ENCODE results near the gene IL1RAP.

IL1RAP gene

GRCh38 chr3:190558316-190558715 lies 44.4 kb downstream of the IL1RAP start:
- no peak for TF ChIP-seq FOXM1 (IDR thresholded peaks at IDR 0.05; ENCODE audit: borderline replicate concordance, low read depth)
- TF ChIP-seq MAX (IDR thresholded peaks at IDR 0.05), result no peak
- no peak for TF ChIP-seq TCF12 (IDR thresholded peaks at IDR 0.05; ENCODE audit: low read depth)
- TF ChIP-seq CEBPB (IDR thresholded peaks at IDR 0.05), result no peak
- no peak for TF ChIP-seq EGR1 (IDR thresholded peaks at IDR 0.05)
- no peak for TF ChIP-seq USF1 (IDR thresholded peaks at IDR 0.05)
- no peak for TF ChIP-seq NFIC (IDR thresholded peaks at IDR 0.05)

GRCh38 chr3:190558796-190559195 lies 44.9 kb downstream of the IL1RAP start:
- TF ChIP-seq NFIC (IDR thresholded peaks at IDR 0.05) (no peak), MAX (IDR thresholded peaks at IDR 0.05) (no peak), CREB1 (IDR thresholded peaks at IDR 0.05; ENCODE audit: low read depth) (no peak), FOXM1 (IDR thresholded peaks at IDR 0.05; ENCODE audit: borderline replicate concordance, low read depth) (no peak), USF1 (IDR thresholded peaks at IDR 0.05) (no peak), EP300 (IDR thresholded peaks at IDR 0.05; ENCODE audit: borderline replicate concordance) (no peak), ZBTB7A (IDR thresholded peaks at IDR 0.05; ENCODE audit: low read depth) (no peak), CEBPB (IDR thresholded peaks at IDR 0.05) (no peak)

- TF ChIP-seq FOXM1 (IDR thresholded peaks at IDR 0.05; ENCODE audit: borderline replicate concordance, low read depth) (no peak), ZBTB7A (IDR thresholded peaks at IDR 0.05; ENCODE audit: low read depth) (no peak), CEBPB (IDR thresholded peaks at IDR 0.05) (no peak), EGR1 (IDR thresholded peaks at IDR 0.05) (no peak), TAF1 (IDR thresholded peaks at IDR 0.05; ENCODE audit: low read depth) (no peak), YY1 (IDR thresholded peaks at IDR 0.05; ENCODE audit: low read depth) (no peak), RAD21 (IDR thresholded peaks at IDR 0.05; ENCODE audit: low read depth) (no peak), MAX (IDR thresholded peaks at IDR 0.05) (no peak), REST (IDR thresholded peaks at IDR 0.05; ENCODE audit: low read depth) (no peak), TEAD4 (IDR thresholded peaks at IDR 0.05) (no peak), EP300 (IDR thresholded peaks at IDR 0.05; ENCODE audit: borderline replicate concordance) (no peak), TCF12 (IDR thresholded peaks at IDR 0.05; ENCODE audit: low read depth) (no peak), CREB1 (IDR thresholded peaks at IDR 0.05; ENCODE audit: low read depth) (no peak), NFIC (IDR thresholded peaks at IDR 0.05) (no peak), USF1 (IDR thresholded peaks at IDR 0.05) (no peak)
Measured at GRCh38 chr3:190560013-190560895, 46.4 kb downstream of the IL1RAP start.

DNA sequence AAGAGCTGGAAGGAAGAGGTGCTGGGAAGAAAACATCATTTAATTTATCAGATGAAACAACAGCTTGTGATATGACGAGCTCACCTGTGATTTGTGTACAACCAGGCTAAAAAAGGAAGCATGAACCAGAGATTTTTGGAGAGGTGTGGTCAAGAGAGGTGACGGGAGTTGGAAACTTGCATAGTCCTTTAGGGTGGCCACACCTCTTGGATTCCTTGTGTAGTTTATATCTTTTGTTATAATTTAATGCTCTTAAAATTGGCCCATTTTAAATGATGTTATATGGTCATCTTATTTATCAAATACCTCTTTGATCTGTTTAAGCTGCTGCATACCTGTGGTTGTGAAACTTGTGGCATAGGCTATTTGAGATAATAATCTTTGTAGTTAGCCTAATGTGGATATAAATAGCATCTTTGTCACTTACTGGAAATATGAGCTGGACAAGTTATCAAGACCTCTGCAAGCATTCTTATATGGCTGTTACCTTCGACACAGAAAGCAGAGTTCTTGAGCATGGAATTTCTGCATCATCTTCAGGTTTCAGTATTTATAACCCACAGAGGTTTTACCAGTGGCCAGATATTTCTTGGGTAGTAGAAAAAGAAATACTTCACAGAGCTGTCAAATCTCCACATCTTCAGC lies 49.1 kb downstream of the IL1RAP start:
- TF ChIP-seq EP300 (IDR thresholded peaks at IDR 0.05; ENCODE audit: borderline replicate concordance) (no peak), TEAD4 (IDR thresholded peaks at IDR 0.05) (no peak)

DNA sequence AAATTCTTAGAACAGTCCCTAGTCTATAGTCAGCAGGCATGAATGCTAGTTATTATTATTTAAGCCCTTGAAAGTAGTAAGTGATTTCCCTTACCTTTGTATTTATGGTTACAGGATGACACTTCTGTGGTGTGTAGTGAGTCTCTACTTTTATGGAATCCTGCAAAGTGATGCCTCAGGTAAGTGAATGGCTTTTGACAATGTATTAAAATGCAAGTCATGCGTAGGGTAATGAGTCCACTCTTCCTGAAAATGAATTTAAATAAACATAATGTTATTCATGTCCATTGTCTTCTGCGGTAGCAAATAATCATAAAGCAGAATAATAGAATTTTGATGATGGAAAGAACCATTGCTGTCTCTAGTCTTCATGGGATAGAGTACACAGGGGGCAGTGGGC lies 50.3 kb downstream of the IL1RAP start:
- TF ChIP-seq TCF12 (IDR thresholded peaks at IDR 0.05; ENCODE audit: low read depth), result no peak
- TF ChIP-seq TAF1 (IDR thresholded peaks at IDR 0.05; ENCODE audit: low read depth), result no peak
- TF ChIP-seq CREB1 (IDR thresholded peaks at IDR 0.05; ENCODE audit: low read depth), result no peak
- TF ChIP-seq FOXM1 (IDR thresholded peaks at IDR 0.05; ENCODE audit: borderline replicate concordance, low read depth), result no peak
- TF ChIP-seq REST (IDR thresholded peaks at IDR 0.05; ENCODE audit: low read depth), result no peak
- no peak for TF ChIP-seq USF1 (IDR thresholded peaks at IDR 0.05)
- no peak for TF ChIP-seq TEAD4 (IDR thresholded peaks at IDR 0.05)
- TF ChIP-seq RAD21 (IDR thresholded peaks at IDR 0.05; ENCODE audit: low read depth), result no peak
- TF ChIP-seq NFIC (IDR thresholded peaks at IDR 0.05), result no peak
- no peak for TF ChIP-seq ZBTB7A (IDR thresholded peaks at IDR 0.05; ENCODE audit: low read depth)
- TF ChIP-seq EP300 (IDR thresholded peaks at IDR 0.05; ENCODE audit: borderline replicate concordance), result no peak
- no peak for TF ChIP-seq YY1 (IDR thresholded peaks at IDR 0.05; ENCODE audit: low read depth)
- no peak for TF ChIP-seq MAX (IDR thresholded peaks at IDR 0.05)
- TF ChIP-seq EGR1 (IDR thresholded peaks at IDR 0.05), result no peak

Measured in Ishikawa (cell line).